RWPE1 (cell line): Measurements from ENCODE around the gene TSHZ2.

Experiments used
- CTCF ChIA-PET: fragments of 350-600 bp; sonication (Branson Sonifier 250); formaldehyde crosslinking; extraction: SDS; loops from one replicate; lab custom pipeline; 2021; lab: Yijun Ruan, JAX
- POLR2A ChIA-PET: fragments of 400-600 bp; formaldehyde crosslinking; extraction: SDS; loops from one replicate; lab custom pipeline; 2020; ENCODE audit warnings: antibody characterized with exemption; ENCODE audit not compliant: low non-redundant PET; lab: Yijun Ruan, JAX
- DNase-seq: peaks from one replicate; pipeline ENCODE4 v3.0.0; 2012; ENCODE audit warnings: low spot score
- H3K27ac ChIP-seq: fragments of 450-650 bp; 2 replicates; pipeline ENCODE4 v1.5.1; 2017
- TF ChIP-seq, protein P1 (sequence below): fragments of 450-650 bp; conservative IDR thresholded peaks from 2 replicates; pipeline ENCODE4 v1.5.1; 2017; ENCODE audit warnings: low read depth, mild to moderate bottlenecking

TSHZ2 gene

DNA sequence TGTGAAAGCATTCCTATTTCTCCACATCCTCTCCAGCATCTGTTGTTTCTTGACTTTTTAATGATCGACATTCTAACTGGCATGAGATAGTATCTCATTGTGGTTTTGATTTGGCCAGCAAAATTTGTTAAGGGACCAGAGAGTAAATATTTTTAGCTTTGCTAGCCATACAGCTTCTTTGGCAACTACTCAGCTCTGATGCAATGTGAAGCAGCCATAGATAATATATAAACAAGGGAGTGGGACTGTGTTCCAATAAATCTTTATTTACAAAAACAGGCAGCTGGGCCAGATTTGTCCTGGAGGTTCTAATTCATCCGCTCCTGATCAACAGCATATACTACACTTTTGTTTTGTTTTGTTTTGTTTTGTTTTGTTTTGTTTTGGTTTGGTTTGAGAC is 418.6 kb downstream of the TSHZ2 start:
- DNase-seq, result no peak
- ChIA-PET CTCF (no interaction called here), POLR2A (no interaction called here)
- no peak overlapping the region for H3K27ac ChIP-seq
- TF ChIP-seq, protein P1, sequence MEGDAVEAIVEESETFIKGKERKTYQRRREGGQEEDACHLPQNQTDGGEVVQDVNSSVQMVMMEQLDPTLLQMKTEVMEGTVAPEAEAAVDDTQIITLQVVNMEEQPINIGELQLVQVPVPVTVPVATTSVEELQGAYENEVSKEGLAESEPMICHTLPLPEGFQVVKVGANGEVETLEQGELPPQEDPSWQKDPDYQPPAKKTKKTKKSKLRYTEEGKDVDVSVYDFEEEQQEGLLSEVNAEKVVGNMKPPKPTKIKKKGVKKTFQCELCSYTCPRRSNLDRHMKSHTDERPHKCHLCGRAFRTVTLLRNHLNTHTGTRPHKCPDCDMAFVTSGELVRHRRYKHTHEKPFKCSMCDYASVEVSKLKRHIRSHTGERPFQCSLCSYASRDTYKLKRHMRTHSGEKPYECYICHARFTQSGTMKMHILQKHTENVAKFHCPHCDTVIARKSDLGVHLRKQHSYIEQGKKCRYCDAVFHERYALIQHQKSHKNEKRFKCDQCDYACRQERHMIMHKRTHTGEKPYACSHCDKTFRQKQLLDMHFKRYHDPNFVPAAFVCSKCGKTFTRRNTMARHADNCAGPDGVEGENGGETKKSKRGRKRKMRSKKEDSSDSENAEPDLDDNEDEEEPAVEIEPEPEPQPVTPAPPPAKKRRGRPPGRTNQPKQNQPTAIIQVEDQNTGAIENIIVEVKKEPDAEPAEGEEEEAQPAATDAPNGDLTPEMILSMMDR, result no peak

DNA sequence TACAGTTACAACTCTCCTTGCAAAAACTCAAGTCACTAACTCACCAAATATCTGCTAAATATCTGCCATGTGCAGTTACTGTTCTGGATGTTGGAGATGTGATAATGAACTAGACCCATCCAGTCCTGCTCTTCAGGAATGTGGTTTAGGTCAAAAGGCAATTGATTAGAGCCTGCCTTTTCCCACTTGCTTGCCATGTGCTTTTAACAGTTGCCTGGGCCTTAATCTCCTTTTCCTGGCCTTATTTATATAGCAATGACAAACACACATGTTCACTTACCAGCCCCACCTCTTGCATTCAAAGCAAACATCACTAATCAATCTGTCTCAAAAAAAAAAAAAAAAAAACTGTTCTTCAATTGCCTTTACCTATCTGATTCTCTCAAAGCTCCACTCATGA is 422.3 kb downstream of the TSHZ2 start:
- ChIA-PET CTCF (interaction anchor here (0.6 kb wide), 1 partner anchor 138 kb away, joined by 4 read pairs; no protein-coding TSS in a partner anchor), POLR2A (no interaction called here)
- TF ChIP-seq, protein P1, result no peak
- no peak overlapping the region for H3K27ac ChIP-seq
- no peak for DNase-seq

DNA sequence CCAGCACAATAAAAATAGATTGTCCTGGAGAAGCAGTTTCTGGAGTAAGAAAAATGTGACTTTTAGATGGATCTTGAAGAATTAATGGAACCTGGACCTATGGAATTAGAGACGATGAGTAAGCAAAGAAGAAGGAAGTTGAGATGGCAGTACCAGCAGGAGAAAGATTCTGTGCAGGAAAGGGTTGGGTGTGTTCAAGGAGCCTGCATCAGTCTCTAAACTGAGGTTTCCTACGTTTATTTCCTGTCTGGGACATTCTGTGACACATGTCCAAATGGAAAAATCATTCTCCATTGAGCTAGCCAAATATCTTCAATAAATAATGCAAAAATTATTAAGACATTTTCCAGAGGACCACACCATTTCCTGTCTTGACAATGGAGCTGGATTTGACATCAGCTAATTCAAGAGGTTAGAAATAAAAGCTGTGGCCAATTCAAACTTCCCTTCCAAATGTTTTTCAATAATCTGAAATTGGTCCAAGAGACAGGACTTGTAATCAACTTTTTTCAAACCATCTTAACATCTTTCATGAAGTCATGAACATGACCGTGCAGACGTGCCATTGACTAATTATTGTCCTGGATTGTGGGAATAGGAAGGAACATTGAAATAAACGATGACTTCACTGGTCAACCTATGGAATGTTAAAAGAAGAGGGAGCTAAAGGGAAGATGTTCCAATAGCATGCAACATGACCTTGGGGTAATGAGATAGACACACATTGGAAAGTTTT is 423.2 kb downstream of the TSHZ2 start:
- TF ChIP-seq, protein P1, result no peak
- DNase-seq, result no peak
- CTCF ChIA-PET, result interaction anchor here (0.6 kb wide), 2 partner anchors 21 to 139 kb away, joined by 4 read pairs; no protein-coding TSS in a partner anchor
- POLR2A ChIA-PET, result no interaction called here
- no peak overlapping the region for H3K27ac ChIP-seq

DNA sequence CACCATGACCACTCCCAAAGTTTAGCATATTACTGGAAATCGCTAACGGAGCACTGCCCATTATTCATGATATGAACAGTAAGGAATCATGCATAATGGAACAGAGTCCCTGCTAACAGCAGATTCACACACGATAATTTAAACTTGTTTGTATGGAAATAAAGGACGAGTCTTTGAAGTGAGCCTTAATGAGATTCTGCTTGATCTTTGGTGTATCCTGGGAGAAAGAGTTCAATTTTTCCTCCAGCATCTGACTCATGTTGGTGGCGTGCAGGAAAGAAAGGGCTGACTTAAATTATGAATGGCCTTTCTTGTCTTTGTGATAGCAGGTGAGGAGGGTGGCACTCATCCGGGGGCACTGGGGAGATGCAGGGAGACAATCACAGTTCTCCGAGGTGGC is 426.9 kb downstream of the TSHZ2 start:
- CTCF ChIA-PET, result no interaction called here
- DNase-seq, result no peak
- TF ChIP-seq, protein P1, result no peak
- POLR2A ChIA-PET, result no interaction called here
- no peak overlapping the region for H3K27ac ChIP-seq

DNA sequence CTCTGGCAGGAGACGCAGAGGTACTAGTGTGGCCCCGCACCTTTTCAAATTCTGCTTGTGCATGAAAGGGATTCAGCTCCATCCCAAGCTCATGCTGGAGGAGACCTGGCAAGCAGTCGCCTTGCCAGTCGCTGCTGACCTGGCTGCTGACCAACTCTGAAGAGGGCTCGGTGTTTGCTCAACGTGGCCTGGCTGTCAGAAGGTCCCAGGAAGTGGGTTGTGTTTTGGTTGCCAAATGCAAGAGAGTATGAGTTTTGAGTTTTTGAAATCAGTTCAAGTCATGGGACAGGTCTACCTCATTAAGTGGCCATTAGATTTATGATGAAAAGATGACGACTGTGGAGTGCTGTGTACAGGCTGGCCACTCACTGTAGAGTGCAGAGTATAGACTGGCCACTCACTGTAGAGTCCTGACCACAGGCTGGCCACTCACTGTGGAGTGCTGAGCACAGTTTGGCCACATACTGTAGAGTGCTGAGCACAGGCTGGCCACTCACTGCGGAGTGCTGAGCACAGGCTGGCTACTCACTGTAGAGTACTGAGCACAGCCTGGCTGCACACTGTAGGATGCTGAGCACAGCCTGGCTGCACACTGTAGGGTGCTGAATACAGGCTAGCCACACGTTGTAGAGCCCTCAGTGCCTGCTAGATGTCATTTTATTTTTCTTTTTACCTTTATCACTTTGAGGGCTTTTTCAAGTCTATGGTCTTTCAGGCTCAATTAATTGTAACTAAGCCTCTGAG is 427.6 kb downstream of the TSHZ2 start:
- DNase-seq, result no peak
- no peak overlapping the region for H3K27ac ChIP-seq
- TF ChIP-seq, protein P1, result no peak
- POLR2A ChIA-PET, result no interaction called here
- CTCF ChIA-PET, result no interaction called here

DNA sequence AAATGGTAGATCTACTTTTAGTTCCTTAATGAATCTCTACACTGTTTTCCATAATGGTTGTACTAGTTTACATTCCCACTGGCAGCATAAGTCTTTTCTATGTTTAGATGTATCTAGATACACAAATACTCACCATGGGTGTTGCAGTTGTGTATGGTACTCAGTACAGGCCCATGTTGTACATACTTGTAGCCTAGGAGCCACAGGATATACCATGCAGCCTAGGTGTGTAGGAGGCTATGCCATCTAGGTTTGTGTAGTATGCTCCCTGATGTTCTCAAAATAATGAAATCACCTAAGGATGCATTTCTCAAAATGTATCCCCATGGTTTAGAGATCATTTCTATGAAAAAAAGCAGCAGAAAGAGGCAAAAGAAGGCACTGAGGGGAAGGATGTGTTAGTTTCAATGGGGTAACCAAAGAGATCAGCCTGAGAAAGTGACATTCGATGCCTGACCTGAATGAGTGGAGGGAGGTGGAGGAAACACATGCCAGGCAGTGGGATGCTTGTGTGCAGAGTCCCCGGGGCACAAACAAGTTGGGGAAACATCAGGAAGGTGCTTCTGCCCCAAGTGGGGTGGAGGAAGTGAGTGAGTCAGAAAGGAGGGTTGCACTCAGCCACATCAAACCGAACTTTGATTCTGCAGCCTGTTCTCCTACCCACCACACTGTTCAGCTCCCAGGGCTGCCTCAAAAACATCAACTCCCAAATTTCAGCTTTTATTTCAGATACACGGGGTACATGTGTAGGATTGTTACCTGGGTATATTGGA is 430.3 kb downstream of the TSHZ2 start:
- CTCF ChIA-PET, result no interaction called here

More for the DNA sequence above, 430.3 kb downstream of the TSHZ2 start:
- H3K27ac ChIP-seq, result no peak overlapping the region
- POLR2A ChIA-PET, result no interaction called here
- DNase-seq, result no peak
- TF ChIP-seq, protein P1, result no peak
